ENCODE data around the gene LNX1.

The LNX1 gene

DNA sequence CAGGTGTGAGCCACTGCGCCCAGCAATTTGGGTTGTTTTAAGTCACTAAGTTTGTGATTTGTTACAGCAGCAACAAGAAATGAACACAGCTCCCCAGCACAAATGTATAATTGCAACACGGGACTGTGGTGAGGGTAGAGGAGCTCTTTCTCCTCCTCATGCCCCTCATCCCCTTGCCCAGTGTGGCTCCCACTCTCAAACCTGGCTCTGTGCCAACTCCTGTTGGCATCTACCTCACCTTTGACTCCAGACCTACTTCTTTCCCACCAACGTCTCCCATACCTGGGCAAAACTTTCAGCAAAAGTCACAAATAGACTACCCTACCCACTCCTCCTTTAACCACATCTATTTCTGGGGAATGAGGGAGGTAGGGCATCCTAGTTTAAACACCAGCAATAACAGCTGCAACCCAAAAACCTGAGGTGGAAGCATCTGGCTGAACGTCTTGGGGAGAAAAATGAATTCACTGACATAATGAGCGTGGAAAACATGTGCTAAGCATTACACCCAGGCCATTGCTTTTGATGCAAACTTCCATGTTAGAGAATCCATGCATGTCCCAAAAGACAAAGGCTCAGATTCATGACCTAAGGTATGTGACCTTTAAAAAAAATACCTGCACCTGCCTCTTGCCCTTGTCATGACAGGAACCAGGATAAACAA lies 19.2 kb downstream of the LNX1 start:
- DNase-seq = no peak

DNA sequence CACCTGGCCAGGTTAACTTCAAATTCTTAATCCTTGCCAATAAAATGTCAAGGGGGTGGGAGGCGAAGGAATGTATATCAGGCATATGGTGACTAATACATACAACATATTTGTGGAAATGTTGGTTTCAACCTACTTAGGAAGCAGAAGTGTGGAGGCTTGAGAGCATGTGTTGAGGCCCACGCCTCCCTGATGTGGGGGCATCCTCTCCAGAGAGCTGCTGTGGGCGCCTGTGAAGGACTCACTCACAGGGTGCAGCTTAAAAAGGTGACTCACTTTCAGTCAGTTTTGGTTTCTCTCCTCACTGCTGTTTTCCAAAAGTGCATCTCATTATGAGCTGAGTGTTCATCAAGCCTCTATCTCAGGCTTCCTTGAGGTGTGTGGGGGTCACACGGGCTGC lies 27.5 kb downstream of the LNX1 start:
- no peak for DNase-seq

DNA sequence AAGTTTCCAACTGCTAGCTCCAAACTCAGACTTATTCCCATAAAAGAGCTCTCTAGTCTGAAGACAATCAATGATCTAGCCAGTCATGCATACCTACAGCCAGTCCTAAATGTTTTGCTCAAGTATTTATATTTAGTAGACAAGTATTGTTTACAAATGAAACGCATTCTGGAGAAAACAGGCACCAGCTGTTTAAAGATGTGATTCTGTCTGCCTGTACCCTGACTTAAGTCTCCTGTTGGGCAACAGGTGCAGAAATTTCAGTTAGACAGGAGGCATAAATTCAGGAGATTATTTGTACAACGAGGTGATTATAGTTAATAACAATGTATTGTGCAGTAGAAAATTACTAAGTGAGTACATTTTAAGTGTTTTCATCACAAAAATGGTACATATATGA lies 28.9 kb downstream of the LNX1 start:
- DNase-seq = no peak

DNA sequence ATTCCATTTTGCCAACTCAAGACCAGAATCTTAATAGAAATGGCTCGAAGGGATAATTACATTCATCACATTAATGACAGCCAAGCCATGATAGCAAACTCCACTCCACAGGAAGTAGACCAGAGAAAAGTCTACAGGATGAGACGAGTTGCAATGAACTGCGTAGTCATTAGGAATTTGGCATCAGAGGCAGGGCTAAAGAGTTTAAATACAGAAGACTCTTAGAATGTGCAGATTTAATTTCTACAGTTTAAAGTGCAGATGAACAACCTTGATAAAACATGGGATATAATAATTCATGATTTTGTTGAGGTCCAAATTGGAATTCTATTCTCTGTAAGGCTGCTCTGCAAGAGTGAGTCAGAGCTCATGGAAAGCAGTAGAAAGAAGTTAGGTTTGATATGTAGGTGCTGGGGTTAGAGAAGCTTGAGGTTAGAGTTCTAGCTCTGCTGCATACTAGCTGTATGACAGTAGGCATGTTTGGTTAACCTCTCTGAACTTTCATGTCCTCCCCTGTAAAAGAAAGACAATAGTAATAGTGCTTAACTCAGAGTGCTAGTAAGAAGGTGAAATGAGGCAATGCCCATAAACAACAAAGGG lies 32.2 kb downstream of the LNX1 start:
- no peak for DNase-seq

DNA sequence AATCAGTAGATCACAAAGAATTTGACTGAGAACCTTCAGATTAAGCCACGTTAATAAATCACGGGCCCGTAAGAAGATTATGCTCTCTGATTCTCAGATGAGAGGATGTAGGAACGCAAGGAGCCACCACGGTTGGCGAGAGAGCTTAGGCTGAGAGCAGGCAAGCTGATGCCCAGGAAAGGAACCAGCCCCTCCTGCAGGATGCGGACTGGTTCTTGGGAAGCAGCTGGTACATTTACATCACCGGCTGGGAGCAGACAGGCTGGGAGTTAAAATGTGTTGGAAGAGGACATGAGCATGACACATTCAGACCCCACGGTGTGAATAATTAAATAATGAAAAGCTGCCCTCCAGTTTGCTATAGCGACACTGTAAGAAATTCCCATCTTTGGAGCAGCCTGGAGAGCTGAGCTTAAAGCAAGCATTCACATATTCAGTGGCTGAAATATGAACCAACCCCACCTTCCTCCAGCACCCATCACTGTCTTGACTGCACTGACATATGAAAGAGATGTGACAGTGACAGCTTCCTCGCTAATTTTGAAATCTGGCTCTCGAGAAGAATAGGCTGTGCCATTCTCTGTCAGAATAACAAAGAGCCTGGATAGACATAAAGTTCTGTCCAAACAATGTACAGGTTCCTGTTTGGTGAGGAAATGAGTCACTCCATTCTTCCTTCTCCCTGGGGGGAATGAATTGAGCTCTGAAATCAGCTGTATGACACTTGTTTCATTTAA lies 33.1 kb downstream of the LNX1 start:
- no peak for DNase-seq

DNA sequence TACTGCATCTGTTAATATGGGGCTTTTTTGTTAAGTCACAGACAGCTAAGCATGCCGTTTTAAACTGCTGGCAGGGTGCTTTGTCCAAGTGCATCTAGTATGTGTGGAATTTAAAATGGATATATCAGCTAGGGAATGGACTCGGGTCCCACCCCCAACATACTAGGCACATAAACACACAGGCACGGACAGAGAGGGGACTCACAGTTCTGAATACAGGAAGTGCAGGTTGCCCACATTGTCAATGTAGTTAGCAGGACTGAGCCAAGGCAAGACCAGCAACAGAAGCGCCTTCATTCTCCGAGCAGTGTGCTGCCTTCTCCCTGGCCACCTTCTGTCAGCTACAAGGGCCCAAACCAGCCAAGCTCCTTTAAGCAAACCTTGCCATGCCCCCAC lies 33.6 kb downstream of the LNX1 start:
- no peak for DNase-seq

DNA sequence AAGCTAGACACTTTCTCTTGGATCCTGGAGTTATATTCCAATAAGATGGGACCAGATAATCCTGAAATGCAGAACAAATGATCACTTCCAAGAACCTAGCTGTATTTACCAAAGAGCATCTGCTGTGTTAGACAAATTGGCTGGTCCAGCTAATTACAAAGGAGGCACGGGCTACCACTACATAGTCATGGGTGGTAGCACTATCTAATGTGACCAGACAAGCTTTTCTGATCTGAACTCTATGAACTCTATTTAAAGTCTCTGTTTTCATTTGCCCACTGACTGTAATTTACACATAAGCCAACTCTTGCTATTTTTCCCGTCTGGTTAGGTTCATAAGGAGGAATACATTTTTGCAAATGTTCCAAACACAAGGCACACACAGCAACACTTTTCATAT lies 34.6 kb downstream of the LNX1 start:
- no peak for DNase-seq

DNA sequence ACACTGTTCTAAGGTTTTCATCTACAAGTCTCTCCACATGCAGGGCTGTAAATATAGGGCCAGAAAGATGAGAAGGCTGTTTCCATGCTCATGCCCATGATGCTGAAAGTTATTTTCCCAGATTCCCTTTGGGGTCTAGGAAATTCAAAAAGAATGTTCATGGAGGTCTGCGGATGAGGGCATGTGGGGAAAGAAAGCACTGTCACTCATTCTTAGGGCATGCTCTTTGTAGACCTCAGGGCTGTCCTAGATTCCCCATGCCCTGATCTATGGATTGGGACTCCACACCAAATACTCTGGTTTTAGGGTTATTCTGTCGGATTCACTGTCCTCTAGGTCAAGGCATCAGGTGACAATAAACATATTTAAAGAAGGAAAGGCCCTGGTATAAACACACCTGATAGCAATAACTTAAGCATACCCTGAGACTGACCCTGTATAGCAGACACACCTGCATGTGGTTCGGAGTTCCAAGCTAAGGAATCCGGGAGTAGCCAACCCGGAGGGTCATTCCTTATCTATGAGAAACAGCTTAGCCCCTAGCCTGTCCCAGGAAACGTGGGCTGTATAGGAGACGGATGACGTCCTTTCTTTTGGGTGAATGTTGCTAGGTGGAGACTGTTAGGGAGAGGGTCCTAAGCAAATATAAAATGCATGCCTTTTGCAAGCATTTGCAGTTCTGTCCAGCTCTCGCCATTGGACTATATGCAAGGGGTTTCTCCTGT lies 37.6 kb downstream of the LNX1 start:
- no peak for DNase-seq

DNA sequence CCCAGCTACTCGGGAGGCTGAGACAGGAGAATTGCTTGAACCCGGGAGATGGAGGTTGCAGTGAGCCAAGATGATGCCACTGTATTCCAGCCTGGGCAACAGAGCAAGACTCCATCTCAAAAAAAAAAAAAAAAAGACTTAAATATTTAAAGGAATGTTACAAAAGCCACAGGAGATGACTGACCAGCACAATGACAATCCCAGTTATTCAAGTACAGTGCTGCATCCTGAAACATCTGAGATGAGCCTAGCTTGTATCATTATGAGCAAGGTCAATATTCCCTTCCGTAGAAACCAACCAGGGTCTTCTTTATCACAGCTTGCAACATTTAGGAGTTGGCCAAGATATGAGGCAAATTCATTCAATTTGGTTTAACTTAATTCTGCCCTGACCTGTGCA lies 38.6 kb downstream of the LNX1 start:
- DNase-seq = no peak

DNA sequence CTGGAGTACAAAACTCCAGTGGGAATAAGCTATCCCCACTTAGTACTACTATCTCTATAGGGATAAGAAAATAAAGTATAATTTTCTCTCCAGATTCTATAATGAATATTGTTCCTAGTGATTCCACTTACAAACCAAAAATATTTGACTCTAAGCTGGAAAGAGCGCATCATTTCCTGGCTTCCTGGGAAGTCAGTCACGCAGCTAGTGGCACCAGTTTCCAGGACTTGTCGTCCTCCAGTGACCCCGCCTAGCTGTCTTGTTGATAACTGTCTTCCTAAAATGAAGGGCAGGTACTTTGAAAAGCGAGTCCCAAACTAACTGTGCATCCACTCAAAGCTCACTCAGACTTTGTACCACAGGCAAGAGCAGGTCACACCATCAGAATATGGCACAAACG lies 39.3 kb downstream of the LNX1 start:
- DNase-seq = no peak

DNA sequence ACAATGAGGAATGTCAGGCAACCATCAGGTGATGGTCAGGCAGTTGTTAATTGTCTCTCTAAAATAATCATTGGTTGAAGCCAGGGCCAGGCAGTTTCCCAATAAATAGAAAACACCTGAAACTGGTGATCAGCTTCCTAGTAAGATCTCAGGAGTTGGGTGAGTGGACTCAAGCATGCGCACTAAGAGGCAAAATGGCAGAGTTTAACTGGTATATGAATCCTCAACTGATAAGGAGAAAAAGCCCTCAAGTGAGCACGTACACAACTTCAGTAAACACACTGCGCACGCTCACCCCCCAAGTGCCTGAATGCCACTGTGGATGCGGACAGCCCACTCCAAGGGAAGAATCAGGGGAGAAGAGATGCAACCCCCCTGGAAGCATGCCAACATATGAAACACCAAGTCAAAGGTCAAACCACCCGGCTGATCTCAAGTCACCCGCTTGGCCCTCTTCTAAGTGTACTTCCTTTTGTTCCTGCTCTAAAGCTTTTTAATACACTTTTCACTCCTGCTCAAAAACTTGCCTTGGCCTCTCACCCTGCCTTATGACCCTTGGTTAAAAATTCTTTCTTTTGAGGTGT lies 39.9 kb downstream of the LNX1 start:
- no peak for DNase-seq

DNA sequence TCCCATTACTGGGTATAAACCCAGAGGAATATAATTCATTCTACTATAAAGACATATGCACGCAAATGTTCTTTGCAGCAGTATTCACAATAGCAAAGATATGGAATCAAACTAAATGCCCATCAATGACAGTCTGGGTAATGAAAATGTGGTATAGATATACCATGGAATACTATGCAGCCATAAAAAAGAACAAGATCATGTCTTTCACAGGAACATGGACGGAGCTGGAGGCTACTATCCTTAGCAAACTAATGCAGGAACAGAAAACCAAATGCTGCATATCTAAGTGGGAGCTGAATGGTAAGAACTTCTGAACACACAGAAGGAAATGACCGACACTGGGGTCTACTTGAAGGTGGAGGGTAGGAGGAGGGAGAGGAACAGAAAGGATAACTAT lies 42.6 kb downstream of the LNX1 start:
- DNase-seq = no peak

DNA sequence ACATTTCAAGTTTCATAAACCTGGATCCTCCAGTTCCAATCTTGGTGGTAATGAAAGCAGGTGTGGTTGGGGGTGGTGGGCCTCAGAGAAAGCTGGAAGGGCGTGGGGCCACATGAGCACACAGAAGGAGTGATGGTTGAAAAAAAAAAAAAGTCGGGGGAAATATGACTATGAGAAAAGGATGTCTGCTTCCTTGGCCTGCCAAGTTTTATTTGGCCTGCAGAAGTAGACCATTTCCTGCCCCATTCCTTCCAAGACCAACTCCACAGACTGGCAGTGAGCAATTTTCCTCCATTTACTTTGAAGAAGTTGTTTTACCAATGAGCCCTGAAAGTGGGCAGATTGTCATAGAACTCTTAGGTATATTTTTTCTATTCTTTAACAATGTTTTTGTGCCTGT lies 43.3 kb downstream of the LNX1 start:
- DNase-seq = no peak

DNA sequence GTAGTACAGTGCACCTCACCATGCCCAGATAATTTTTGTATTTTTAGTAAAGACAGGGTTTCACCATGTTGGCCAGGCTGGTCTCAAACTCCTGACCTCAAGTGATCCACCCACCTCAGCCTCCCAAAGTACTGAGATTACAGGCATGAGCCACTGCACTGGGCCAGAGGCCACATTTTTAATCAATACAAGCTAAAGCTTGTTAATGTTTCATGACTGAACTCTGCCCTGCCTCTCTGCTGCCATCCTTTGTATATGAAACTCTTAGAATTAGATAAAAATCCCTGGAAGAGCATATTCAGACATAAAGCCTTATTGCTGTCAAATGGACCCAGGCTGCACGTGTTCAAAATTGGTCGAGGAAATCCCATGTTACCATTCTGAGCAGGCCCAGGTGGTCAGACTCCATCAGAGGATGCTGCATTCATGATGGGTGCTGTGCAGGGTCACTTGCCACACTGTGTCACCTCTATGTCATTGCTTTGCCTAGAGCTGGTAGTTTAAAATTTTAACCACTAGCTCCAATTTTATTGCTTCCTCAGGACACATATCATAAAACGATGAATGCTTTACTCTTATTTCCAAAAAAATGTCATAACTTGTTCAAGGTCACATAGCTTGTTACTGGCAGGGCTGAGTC lies 45.2 kb downstream of the LNX1 start:
- no peak for DNase-seq

DNA sequence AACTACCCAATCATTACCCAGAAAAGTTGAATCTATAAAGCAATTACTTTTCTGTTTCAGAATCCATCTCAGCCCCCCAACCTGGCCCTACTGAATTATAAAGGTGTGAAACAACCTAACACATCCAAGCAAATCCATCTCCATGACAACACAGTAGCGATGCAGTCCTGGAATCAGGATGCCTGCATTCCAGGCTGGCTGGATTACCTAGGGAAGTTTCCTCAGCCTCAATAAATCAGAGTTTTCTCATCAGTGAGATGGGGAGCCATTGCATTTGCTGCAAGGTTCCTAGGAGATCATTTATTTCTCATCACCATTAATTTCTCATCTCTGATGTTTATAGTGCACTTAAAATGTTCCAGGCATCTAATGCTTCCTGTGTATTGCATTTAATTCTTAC lies 46.0 kb downstream of the LNX1 start:
- DNase-seq = no peak

DNA sequence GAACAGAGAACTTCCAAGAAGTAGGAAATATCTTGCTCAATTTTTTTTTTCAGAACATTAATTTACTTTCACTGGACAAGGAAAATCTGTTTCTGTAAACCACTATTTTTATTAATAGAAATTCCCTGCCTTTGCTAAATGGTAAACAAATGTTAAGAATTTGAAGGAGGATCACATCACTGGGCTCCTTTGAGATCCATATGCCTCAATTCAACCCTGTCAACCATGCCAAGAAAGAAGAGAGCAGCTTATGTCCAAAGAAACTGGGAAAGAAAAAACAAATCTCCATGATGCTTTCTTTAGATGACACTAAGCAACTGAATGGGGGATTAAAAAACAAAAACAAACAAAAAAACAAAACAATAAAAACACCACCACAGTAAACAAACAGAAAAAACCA lies 47.7 kb downstream of the LNX1 start:
- DNase-seq = no peak

DNA sequence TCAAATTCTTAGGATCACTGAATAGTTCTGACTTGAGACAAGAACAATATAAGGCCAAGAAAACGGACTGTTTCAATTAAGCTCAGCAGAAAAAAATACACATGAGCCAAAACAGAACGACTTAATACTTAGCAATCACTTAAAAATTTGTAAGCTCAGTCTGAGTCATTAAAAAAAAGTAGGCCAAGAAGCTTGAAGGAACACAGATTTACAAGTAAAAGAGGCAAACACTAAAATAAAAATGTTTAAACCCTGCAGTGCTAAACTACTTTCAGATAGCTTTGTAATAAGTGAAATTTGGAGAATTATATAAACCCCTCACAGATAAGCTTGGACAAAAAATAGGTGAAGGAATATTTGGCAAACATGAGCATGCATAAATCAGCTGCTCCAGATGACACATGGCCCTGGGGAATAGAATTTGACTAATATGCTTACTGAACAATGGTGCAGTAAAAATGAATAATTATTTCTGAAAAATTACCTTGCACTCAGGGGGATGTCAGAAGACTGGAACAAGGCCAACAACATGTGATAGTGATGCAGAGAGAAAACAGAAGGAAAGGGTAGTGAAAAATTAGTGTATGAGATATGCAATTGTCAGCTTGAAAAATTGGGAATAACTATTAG lies 49.6 kb downstream of the LNX1 start:
- DNase-seq = no peak

DNA sequence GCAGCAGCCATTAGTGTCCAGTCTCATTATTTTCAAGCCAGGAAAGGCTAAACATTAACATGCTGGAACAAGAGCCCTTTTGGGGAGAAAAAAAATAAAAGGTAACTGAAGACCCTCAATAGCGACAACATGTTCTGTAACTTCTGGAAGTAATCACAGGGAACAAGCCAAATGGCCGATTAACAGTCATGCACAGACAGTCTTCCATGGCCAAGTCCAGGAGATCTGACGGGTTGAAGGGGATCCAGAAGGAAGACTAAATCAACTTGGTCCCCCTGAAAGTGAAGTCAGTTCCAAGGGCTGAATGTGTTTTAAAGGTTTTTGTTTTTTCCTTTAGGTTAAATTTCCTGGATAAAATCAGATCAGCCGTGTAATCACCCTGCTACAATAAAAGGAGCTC lies 52.5 kb downstream of the LNX1 start:
- no peak for DNase-seq

DNA sequence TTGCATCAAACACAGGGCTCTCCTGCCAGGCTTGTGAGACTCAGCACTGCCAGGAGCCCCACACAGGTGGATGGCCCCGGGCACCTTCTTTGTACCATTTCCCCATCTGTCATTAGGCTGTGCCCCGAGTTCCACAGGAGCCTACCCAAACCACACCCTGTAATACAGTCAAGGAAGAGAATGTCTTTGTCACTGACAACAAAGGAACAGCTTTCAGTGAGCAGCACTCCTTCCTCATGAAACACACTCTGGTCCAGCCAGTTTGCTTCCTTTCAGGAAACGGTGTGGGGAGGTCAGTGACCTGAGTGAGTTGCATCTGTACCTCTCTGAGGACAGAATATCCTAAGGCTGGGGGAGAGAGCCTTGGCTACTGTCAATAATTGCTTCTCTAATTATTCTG lies 53.7 kb downstream of the LNX1 start:
- DNase-seq = no peak

DNA sequence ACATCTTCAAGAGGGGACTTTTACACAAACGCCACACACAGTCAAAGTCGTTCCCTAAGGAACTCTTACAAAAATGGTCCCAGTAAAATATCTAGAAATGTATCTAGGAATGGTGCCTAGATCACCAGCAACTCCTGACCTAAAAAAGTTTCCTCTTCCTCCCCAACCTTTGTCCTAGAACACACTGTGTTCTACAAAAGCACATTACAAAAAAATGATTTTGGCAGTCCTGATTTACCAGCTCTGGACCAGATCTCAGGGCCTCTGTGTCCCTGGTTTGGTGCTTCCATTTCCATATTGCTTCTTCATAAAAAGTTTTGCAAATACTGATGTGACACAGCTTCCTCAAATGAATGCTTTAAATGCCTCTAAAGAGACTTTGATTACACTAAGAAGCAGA lies 55.0 kb downstream of the LNX1 start:
- DNase-seq = no peak

DNA sequence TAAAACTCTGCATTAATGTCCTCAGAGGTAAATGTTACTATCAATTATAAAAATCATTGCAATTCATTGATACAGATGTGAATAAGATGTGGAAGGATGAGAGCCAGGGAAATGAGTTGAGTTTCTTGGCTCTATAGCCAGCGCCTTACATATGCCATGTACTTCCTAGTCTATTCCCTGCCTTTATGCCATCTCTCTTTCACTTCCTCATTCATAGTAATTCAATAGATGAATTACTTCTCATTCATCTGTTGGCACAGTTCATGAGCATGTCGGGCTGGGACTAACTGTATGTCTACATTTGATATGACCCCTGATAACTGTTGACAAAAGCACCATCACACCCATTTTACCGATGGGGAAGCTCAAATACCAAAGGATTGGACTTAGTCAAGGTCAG lies 55.7 kb downstream of the LNX1 start:
- DNase-seq = no peak

DNA sequence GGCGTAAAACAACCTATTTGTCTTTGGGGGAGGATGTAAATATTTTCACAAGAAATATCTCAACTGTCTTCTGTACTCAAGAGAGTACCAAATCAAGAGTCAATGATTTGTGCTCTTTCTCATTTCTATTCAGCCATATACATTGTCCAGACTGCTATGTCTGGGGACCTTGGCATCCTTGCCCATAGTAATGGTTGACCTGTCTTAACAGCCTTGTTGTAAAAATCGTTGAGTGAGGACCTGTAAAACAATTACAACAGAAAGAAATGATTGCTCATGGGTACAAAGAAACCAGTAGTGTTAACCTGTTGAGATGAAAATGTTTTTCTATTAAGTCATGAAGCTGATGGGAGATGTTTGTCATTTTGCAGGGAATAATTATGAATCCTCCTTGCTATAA lies 56.6 kb downstream of the LNX1 start:
- no peak for DNase-seq

DNA sequence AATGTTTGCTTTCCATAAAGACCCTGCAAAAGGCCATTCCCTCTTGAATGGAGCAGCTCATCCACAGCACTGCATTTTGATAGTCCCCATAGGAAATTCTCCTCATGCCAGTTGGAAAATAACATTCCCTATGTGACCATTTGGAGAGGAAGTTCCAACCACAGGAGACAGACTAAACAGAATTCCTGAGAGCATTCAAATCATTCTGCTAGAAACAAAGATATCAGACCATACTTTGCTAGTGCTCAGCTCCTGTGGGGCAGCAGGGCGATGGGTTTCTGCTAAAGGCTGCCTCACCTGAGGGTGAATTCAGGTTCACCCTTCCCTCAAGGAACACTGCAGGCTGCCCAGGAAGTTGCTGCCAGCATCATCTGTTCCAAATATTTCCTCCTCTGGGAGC lies 58.8 kb downstream of the LNX1 start:
- DNase-seq = no peak

Data from activated effector memory CD4-positive, alpha-beta T cell treated with anti-CD3 and anti-CD28 coated beads, Interleukin-2, amount 50 U/mL, for 16 hours (primary cell).